GM21825 (cell line): ENCODE data around the gene LAMP5.

Experiments used
- ATAC-seq: cut with Tn5 transposase; IDR thresholded peaks from one replicate; pipeline ENCODE4 v1.9.1; 2021; ENCODE audit warnings: mild to moderate bottlenecking, moderate library complexity; ENCODE audit not compliant: unreplicated experiment

Gene LAMP5

GRCh38 chr20:9578594-9578993, 64.2 kb downstream of the LAMP5 start:
- ATAC-seq, result no peak
